SJSA1 (cell line): ENCODE data around the gene FAM83G. TPM values are rescaled to one million over a fixed set of nuclear protein-coding genes. Genes with fewer than 3 reads are reported as not detected.
A peak's percentile ranks its signal among the peaks of the same experiment; 100 is the strongest.
"Not testable (repeated sequence)": the region's sequence is repeated elsewhere in the genome, so short reads cannot be mapped to it uniquely, and the experiment has no call there.

ENCODE experiments used
- DNase-seq, 2 experiments: peaks; one replicate each; pipeline ENCODE4 v3.0.0-alpha.2; 2015 to 2020; ENCODE audit warnings: low spot score in 2 of 2, low read depth in 1 of 2
- H3K27ac ChIP-seq: fragments of 250-450 bp; sonication (Bioruptor Pico); 2 replicates; pipeline ENCODE4 v1.5.1; 2020; ENCODE audit warnings: mild to moderate bottlenecking, moderate library complexity
- H3K27me3 ChIP-seq: fragments of 250-450 bp; sonication (Bioruptor Pico); replicated peaks from 2 replicates; pipeline ENCODE4 v1.5.1; 2020; ENCODE audit warnings: mild to moderate bottlenecking, moderate library complexity
- H3K36me3 ChIP-seq: fragments of 250-450 bp; sonication (Bioruptor Pico); 2 replicates; pipeline ENCODE4 v1.5.1; 2020; ENCODE audit warnings: mild to moderate bottlenecking
- H3K4me1 ChIP-seq: fragments of 250-450 bp; sonication (Bioruptor Pico); replicated peaks from 2 replicates; pipeline ENCODE4 v1.6.1; 2021; ENCODE audit warnings: mild to moderate bottlenecking
- H3K4me3 ChIP-seq: fragments of 250-450 bp; sonication (Bioruptor Pico); 2 replicates; pipeline ENCODE4 v1.5.1; 2020; ENCODE audit warnings: mild to moderate bottlenecking
- H3K9me3 ChIP-seq: fragments of 250-450 bp; sonication (Bioruptor Pico); replicated peaks from 2 replicates; pipeline ENCODE4 v1.5.1; 2020; ENCODE audit warnings: mild to moderate bottlenecking
- total RNA-seq: library from RNA; depleted of rRNA; stranded (reverse); fragments of >200 nt; shearing (Covaris generic); gene quantifications from 2 replicates; pipeline ENCODE4 v1.2.3, GENCODE V29; 2014

FAM83G gene
- total RNA-seq, 1 experiment from 2014 or later = 6.7 TPM

GRCh38 chr17:18944646-18945045 lies 59.9 kb downstream of the FAM83G start:
- no peaks in the 10 kb centered on the region for H3K36me3 ChIP-seq
- no peak overlapping the region for H3K4me3 ChIP-seq
- H3K4me1 ChIP-seq = no peaks in the 10 kb centered on the region
- H3K27me3 ChIP-seq = peaks cover 13% of the 10 kb centered on the region; the same call in 1 of the 2 replicates
- no peaks in the 10 kb centered on the region for H3K9me3 ChIP-seq
- H3K27ac ChIP-seq = no peak overlapping the region
- no peak for DNase-seq

GRCh38 chr17:18938692-18939023 lies 65.9 kb downstream of the FAM83G start:
- no peaks in the 10 kb centered on the region for H3K36me3 ChIP-seq
- H3K9me3 ChIP-seq = no peaks in the 10 kb centered on the region
- no peak overlapping the region for H3K27ac ChIP-seq
- no peak for DNase-seq
- no peaks in the 10 kb centered on the region for H3K27me3 ChIP-seq
- H3K4me3 ChIP-seq = no peak overlapping the region
- no peaks in the 10 kb centered on the region for H3K4me1 ChIP-seq

GRCh38 chr17:18937981-18938691 lies 66.4 kb downstream of the FAM83G start:
- H3K9me3 ChIP-seq = no peaks in the 10 kb centered on the region
- H3K36me3 ChIP-seq = no peaks in the 10 kb centered on the region
- no peaks in the 10 kb centered on the region for H3K27me3 ChIP-seq
- H3K27ac ChIP-seq = no peak overlapping the region
- no peaks in the 10 kb centered on the region for H3K4me1 ChIP-seq
- no peak overlapping the region for H3K4me3 ChIP-seq
- DNase-seq = no peak

- H3K4me3 ChIP-seq = no peak overlapping the region
- no peak overlapping the region for H3K27ac ChIP-seq
- H3K36me3 ChIP-seq = 0 out of 2 replicates have a peak, but pooled peaks cover 3% of the 10 kb centered on the region
- H3K27me3 ChIP-seq = no peaks in the 10 kb centered on the region
- no peaks in the 10 kb centered on the region for H3K4me1 ChIP-seq
- DNase-seq = no peak
- H3K9me3 ChIP-seq = no peaks in the 10 kb centered on the region
These were observed 71.2 kb downstream of the FAM83G start for GRCh38 chr17:18933102-18934058.

GRCh38 chr17:18932360-18933055 lies 72.1 kb downstream of the FAM83G start:
- no peaks in the 10 kb centered on the region for H3K27me3 ChIP-seq
- no peak for DNase-seq
- H3K36me3 ChIP-seq = 0 out of 2 replicates have a peak, but pooled peaks cover 3% of the 10 kb centered on the region
- no peaks in the 10 kb centered on the region for H3K9me3 ChIP-seq
- H3K4me1 ChIP-seq = no peaks in the 10 kb centered on the region
- no peak overlapping the region for H3K27ac ChIP-seq
- H3K4me3 ChIP-seq = no peak overlapping the region

- Histone ChIP-seq H3K4me3 (no peak overlapping the region), H3K27ac (no peak overlapping the region), H3K27me3 (no peaks in the 10 kb centered on the region), H3K4me1 (no peaks in the 10 kb centered on the region), H3K9me3 (no peaks in the 10 kb centered on the region), H3K36me3 (0 out of 2 replicates have a peak, but pooled peaks cover 8% of the 10 kb centered on the region)
- DNase-seq = no peak
These were observed 75.9 kb downstream of the FAM83G start for GRCh38 chr17:18928628-18929125.

- no peak for DNase-seq
- H3K9me3 ChIP-seq = no peaks in the 10 kb centered on the region
- H3K36me3 ChIP-seq = 0 out of 2 replicates have a peak, but pooled peaks cover 8% of the 10 kb centered on the region
- no peak overlapping the region for H3K4me3 ChIP-seq
- peaks cover 16% of the 10 kb centered on the region for H3K4me1 ChIP-seq
- no peaks in the 10 kb centered on the region for H3K27me3 ChIP-seq
- no peak overlapping the region for H3K27ac ChIP-seq
These were observed 79.4 kb downstream of the FAM83G start for GRCh38 chr17:18925187-18925586.

GRCh38 chr17:18922596-18922995 lies 82.0 kb downstream of the FAM83G start:
- not testable (repeated sequence) for H3K27ac ChIP-seq, DNase-seq, H3K9me3 ChIP-seq, H3K27me3 ChIP-seq, H3K4me3 ChIP-seq, H3K36me3 ChIP-seq
- H3K4me1 ChIP-seq = peaks cover 16% of the 10 kb centered on the region

GRCh38 chr17:18921912-18922451 lies 82.6 kb downstream of the FAM83G start:
- DNase-seq = no peak
- H3K27me3 ChIP-seq = no peaks in the 10 kb centered on the region
- H3K4me1 ChIP-seq = peaks cover 16% of the 10 kb centered on the region
- peaks cover 7% of the 10 kb centered on the region; the same call in 1 of the 2 replicates for H3K36me3 ChIP-seq
- H3K4me3 ChIP-seq = no peak overlapping the region
- H3K9me3 ChIP-seq = no peaks in the 10 kb centered on the region
- no peak overlapping the region for H3K27ac ChIP-seq

GRCh38 chr17:18921485-18921884 lies 83.1 kb downstream of the FAM83G start:
- Histone ChIP-seq H3K27ac (no peak overlapping the region), H3K4me1 (peaks cover 16% of the 10 kb centered on the region)

GRCh38 chr17:18920911-18921441 lies 83.6 kb downstream of the FAM83G start:
- peak in 1 of 2 experiments; percentile 7 for DNase-seq
- H3K27me3 ChIP-seq = no peaks in the 10 kb centered on the region
- no peaks in the 10 kb centered on the region for H3K9me3 ChIP-seq
- no peak overlapping the region for H3K27ac ChIP-seq
- peaks cover 7% of the 10 kb centered on the region; the same call in 1 of the 2 replicates for H3K36me3 ChIP-seq
- no peak overlapping the region for H3K4me3 ChIP-seq
- peaks cover 16% of the 10 kb centered on the region for H3K4me1 ChIP-seq

More at GRCh38 chr17:18921485-18921884, 83.1 kb downstream of the FAM83G start:
- Histone ChIP-seq H3K27me3 (no peaks in the 10 kb centered on the region), H3K9me3 (no peaks in the 10 kb centered on the region), H3K4me3 (no peak overlapping the region), H3K36me3 (peaks cover 7% of the 10 kb centered on the region; the same call in 1 of the 2 replicates)
- no peak for DNase-seq

- no peak for DNase-seq
- no peak overlapping the region for H3K4me3 ChIP-seq
These were observed 84.6 kb downstream of the FAM83G start for GRCh38 chr17:18919963-18920362.

More at GRCh38 chr17:18919963-18920362, 84.6 kb downstream of the FAM83G start:
- peaks cover 4% of the 10 kb centered on the region; the same call in 1 of the 2 replicates for H3K36me3 ChIP-seq
- no peak overlapping the region for H3K27ac ChIP-seq
- no peaks in the 10 kb centered on the region for H3K27me3 ChIP-seq
- no peaks in the 10 kb centered on the region for H3K9me3 ChIP-seq
- peaks cover 16% of the 10 kb centered on the region for H3K4me1 ChIP-seq
